GM18498 (cell line): ENCODE results near the gene DOCK10.
A peak's percentile ranks its signal among the peaks of the same experiment; 100 is the strongest.

ENCODE experiments used
- ATAC-seq: cut with Tn5 transposase; IDR thresholded peaks from one replicate; pipeline ENCODE4 v1.9.1; 2021; ENCODE audit warnings: mild to moderate bottlenecking, moderate library complexity; ENCODE audit not compliant: unreplicated experiment

Gene DOCK10

GRCh38 chr2:224982910-224983711 lies 59.2 kb downstream of the DOCK10 start:
- peak; percentile 77 for ATAC-seq

GRCh38 chr2:224982226-224982625 lies 60.0 kb downstream of the DOCK10 start:
- no peak for ATAC-seq

GRCh38 chr2:224976629-224977525 lies 65.4 kb downstream of the DOCK10 start:
- ATAC-seq = peak; percentile 61

GRCh38 chr2:224975761-224976160 lies 66.5 kb downstream of the DOCK10 start:
- no peak for ATAC-seq

GRCh38 chr2:224973112-224974016 lies 68.9 kb downstream of the DOCK10 start:
- peak; percentile 48 for ATAC-seq

GRCh38 chr2:224971214-224971613 lies 71.1 kb downstream of the DOCK10 start:
- ATAC-seq = peak; percentile 57

GRCh38 chr2:224970311-224970710 lies 72.0 kb downstream of the DOCK10 start:
- ATAC-seq = peak; percentile 46

GRCh38 chr2:224969633-224970260 lies 72.5 kb downstream of the DOCK10 start:
- ATAC-seq = peak; percentile 48

GRCh38 chr2:224969095-224969494 lies 73.2 kb downstream of the DOCK10 start:
- ATAC-seq = no peak

- ATAC-seq = no peak
Observed at GRCh38 chr2:224968051-224968450, 74.2 kb downstream of the DOCK10 start.

- no peak for ATAC-seq
Observed at GRCh38 chr2:224966613-224967012, 75.7 kb downstream of the DOCK10 start.

- ATAC-seq = no peak
Observed at GRCh38 chr2:224959556-224959955, 82.7 kb downstream of the DOCK10 start.

GRCh38 chr2:224958873-224959272 lies 83.4 kb downstream of the DOCK10 start:
- ATAC-seq = no peak

- no peak for ATAC-seq
Observed at GRCh38 chr2:224958462-224958857, 83.8 kb downstream of the DOCK10 start.

- peak; percentile 91 for ATAC-seq
Observed at GRCh38 chr2:224957540-224958461, 84.5 kb downstream of the DOCK10 start.

- no peak for ATAC-seq
Observed at GRCh38 chr2:224956706-224957105, 85.6 kb downstream of the DOCK10 start.

- ATAC-seq = no peak
Observed at GRCh38 chr2:224954980-224955379, 87.3 kb downstream of the DOCK10 start.

GRCh38 chr2:224952936-224953657 lies 89.2 kb downstream of the DOCK10 start:
- ATAC-seq = peak; percentile 61
